Sigmoid colon (tissue), 3 donors: ENCODE data around the gene TNFRSF19.

ENCODE experiments used
- POLR2A ChIP-seq, 2 donors: fragments of 450-650 bp; IDR thresholded peaks; one replicate each; pipeline ENCODE4 v1.6.1; 2016; ENCODE audit warnings: antibody characterized with exemption in 2 of 2, mild to moderate bottlenecking in 2 of 2, moderate library complexity in 2 of 2
- TF ChIP-seq, protein P1 (sequence below), 4 experiments: fragments of 450-650 bp in 3 of 4; fragments of 200-600 bp in 1 of 4; IDR thresholded peaks; one replicate each; pipeline ENCODE4 v1.5.1; 2016 to 2019; ENCODE audit warnings: antibody characterized with exemption in 4 of 4, mild to moderate bottlenecking in 3 of 4, moderate library complexity in 2 of 4

DNA sequence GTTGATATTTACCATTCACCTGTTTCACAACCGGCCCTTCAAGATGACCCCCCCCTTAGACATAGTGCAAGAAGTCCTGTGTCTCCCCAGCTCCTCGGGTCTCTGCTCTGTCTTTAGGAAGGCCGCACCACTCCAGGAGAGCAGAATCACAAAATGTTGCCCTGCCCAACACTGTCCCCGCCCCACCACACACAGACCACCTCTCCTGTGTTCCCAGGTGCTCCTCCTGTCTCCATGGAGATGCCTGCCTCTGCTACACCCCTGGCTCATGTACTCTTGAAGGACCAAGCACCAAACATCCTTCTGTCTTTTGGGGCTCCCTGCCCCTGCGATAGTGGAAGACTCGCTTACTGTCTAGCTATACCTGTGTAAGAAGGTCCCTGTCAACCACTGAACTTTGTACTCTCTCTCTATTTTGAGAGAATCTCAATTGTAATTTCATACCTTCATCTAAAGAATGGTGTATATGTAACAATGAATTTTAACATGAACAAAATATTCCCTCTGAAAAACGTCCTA, 9.6 kb upstream of the TNFRSF19 start:
- TF ChIP-seq, protein P1, sequence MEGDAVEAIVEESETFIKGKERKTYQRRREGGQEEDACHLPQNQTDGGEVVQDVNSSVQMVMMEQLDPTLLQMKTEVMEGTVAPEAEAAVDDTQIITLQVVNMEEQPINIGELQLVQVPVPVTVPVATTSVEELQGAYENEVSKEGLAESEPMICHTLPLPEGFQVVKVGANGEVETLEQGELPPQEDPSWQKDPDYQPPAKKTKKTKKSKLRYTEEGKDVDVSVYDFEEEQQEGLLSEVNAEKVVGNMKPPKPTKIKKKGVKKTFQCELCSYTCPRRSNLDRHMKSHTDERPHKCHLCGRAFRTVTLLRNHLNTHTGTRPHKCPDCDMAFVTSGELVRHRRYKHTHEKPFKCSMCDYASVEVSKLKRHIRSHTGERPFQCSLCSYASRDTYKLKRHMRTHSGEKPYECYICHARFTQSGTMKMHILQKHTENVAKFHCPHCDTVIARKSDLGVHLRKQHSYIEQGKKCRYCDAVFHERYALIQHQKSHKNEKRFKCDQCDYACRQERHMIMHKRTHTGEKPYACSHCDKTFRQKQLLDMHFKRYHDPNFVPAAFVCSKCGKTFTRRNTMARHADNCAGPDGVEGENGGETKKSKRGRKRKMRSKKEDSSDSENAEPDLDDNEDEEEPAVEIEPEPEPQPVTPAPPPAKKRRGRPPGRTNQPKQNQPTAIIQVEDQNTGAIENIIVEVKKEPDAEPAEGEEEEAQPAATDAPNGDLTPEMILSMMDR (IDR thresholded peaks at IDR 0.05) = no peak
- TF ChIP-seq POLR2A (IDR thresholded peaks at IDR 0.05) = no peak
